Measurements from ENCODE around the gene WNT9B.

DNA sequence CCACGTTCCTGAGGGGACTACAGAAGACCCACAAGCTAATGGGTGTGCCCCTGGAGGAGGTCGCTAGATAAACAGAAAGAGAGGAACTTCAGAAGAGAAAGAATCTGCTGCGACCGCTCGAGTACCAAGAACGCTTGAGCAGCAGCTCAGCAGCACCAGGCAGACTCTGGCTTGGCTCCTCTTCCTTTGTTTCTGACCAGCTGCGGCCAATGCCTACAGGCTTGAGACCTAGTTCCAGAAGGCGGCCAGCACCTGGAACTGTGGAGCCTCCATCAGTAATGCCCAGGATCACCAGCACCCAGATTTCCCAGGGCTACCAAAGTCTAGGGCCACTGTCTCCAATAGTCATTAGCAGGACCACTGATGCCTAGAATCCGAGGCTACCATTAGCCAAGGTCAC lies 45.6 kb downstream of the WNT9B start:
- TF ChIP-seq, protein P1, sequence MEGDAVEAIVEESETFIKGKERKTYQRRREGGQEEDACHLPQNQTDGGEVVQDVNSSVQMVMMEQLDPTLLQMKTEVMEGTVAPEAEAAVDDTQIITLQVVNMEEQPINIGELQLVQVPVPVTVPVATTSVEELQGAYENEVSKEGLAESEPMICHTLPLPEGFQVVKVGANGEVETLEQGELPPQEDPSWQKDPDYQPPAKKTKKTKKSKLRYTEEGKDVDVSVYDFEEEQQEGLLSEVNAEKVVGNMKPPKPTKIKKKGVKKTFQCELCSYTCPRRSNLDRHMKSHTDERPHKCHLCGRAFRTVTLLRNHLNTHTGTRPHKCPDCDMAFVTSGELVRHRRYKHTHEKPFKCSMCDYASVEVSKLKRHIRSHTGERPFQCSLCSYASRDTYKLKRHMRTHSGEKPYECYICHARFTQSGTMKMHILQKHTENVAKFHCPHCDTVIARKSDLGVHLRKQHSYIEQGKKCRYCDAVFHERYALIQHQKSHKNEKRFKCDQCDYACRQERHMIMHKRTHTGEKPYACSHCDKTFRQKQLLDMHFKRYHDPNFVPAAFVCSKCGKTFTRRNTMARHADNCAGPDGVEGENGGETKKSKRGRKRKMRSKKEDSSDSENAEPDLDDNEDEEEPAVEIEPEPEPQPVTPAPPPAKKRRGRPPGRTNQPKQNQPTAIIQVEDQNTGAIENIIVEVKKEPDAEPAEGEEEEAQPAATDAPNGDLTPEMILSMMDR (IDR thresholded peaks at IDR 0.05) = no peak
- no peak for TF ChIP-seq POLR2A (IDR thresholded peaks at IDR 0.05; ENCODE audit: low read length)
- no peak for TF ChIP-seq CEBPB (IDR thresholded peaks at IDR 0.05)
- TF ChIP-seq, protein P2, sequence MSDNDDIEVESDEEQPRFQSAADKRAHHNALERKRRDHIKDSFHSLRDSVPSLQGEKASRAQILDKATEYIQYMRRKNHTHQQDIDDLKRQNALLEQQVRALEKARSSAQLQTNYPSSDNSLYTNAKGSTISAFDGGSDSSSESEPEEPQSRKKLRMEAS (IDR thresholded peaks at IDR 0.05) = no peak
- no peak for TF ChIP-seq SREBF2 (IDR thresholded peaks at IDR 0.05)
- TF ChIP-seq SMC3 (IDR thresholded peaks at IDR 0.05) = no peak
- TF ChIP-seq ZNF302 (CRISPR knock-in tag; IDR thresholded peaks at IDR 0.05) = no peak
- TF ChIP-seq RAD21 (conservative IDR thresholded peaks at IDR 0.05 in 1 of 2, IDR thresholded peaks at IDR 0.05 in 1 of 2) = no peak
- TF ChIP-seq KDM5A (IDR thresholded peaks at IDR 0.05) = no peak

Measured in A549 (cell line).